Stimulated activated CD4-positive, alpha-beta T cell treated with anti-CD3 and anti-CD28 coated beads, Interleukin-15, amount 100 ng/mL, for 48 hours (primary cell): ENCODE data around the gene LARGE1.

Experiments
- DNase-seq, 2 donors: peaks; one replicate each; pipeline ENCODE4 v3.0.0-alpha.2; 2020; ENCODE audit warnings: low read depth in 2 of 2

LARGE1 gene

GRCh38 chr22:33563220-33563964 lies 356.9 kb downstream of the LARGE1 start:
- DNase-seq, result no peak

- DNase-seq, result no peak
Measured at GRCh38 chr22:33562501-33562900, 357.8 kb downstream of the LARGE1 start.

- no peak for DNase-seq
Measured at GRCh38 chr22:33561149-33561807, 359.0 kb downstream of the LARGE1 start.

- no peak for DNase-seq
Measured at GRCh38 chr22:33557836-33558235, 362.4 kb downstream of the LARGE1 start.

GRCh38 chr22:33555814-33556522 lies 364.3 kb downstream of the LARGE1 start:
- DNase-seq, result no peak

GRCh38 chr22:33553493-33553892 lies 366.8 kb downstream of the LARGE1 start:
- no peak for DNase-seq

- DNase-seq, result no peak
Measured at GRCh38 chr22:33544707-33545106, 375.6 kb downstream of the LARGE1 start.

- no peak for DNase-seq
Measured at GRCh38 chr22:33542722-33543121, 377.6 kb downstream of the LARGE1 start.

- no peak for DNase-seq
Measured at GRCh38 chr22:33542153-33542552, 378.1 kb downstream of the LARGE1 start.

GRCh38 chr22:33539902-33540751 lies 380.1 kb downstream of the LARGE1 start:
- no peak for DNase-seq

GRCh38 chr22:33539202-33539901 lies 380.9 kb downstream of the LARGE1 start:
- DNase-seq, result no peak

- no peak for DNase-seq
Measured at GRCh38 chr22:33538277-33538885, 381.9 kb downstream of the LARGE1 start.

GRCh38 chr22:33537059-33537458 lies 383.2 kb downstream of the LARGE1 start:
- no peak for DNase-seq

GRCh38 chr22:33535937-33536875 lies 384.1 kb downstream of the LARGE1 start:
- no peak for DNase-seq

GRCh38 chr22:33529424-33530113 lies 390.7 kb downstream of the LARGE1 start:
- DNase-seq, result no peak

- no peak for DNase-seq
Measured at GRCh38 chr22:33528183-33528582, 392.1 kb downstream of the LARGE1 start.

- no peak for DNase-seq
Measured at GRCh38 chr22:33526434-33527107, 393.7 kb downstream of the LARGE1 start.

- no peak for DNase-seq
Measured at GRCh38 chr22:33524511-33525260, 395.6 kb downstream of the LARGE1 start.
